Activated B cell treated with CpG ODN at 0.5 μM for 24 hours (primary cell): ENCODE measurements around the gene AMPD1. TPM values are rescaled to one million over a fixed set of nuclear protein-coding genes. Genes with fewer than 3 reads are reported as not detected.

Source experiments
- ATAC-seq: fragments of 200-7000 bp; cut with Tn5 transposase; one replicate; pipeline ENCODE4 v1.10.0; 2021; ENCODE audit warnings: low read depth, mild to moderate bottlenecking, moderate library complexity
- CTCF ChIA-PET: fragments of 350-600 bp; sonication (Branson Sonifier 250); formaldehyde crosslinking; loops from one replicate; lab custom pipeline; 2021; ENCODE audit warnings: antibody characterized with exemption; lab: Charles Lee
- POLR2A ChIA-PET: fragments of 350-600 bp; sonication (Branson Sonifier 250); formaldehyde crosslinking; loops from one replicate; lab custom pipeline; 2021; ENCODE audit warnings: antibody characterized with exemption; lab: Charles Lee
- DNase-seq: peaks from one replicate; pipeline ENCODE4 v3.0.0; 2022
- H3K27ac Mint-ChIP-seq: one replicate; pipeline ENCODE4 v1.8.0; 2020; ENCODE audit warnings: mixed read lengths
- H3K27me3 Mint-ChIP-seq: one replicate; pipeline ENCODE4 v1.8.0; 2021; ENCODE audit warnings: mixed read lengths
- H3K36me3 Mint-ChIP-seq: one replicate; pipeline ENCODE4 v1.8.0; 2021; ENCODE audit warnings: low read depth, mixed read lengths
- H3K4me1 Mint-ChIP-seq: one replicate; pipeline ENCODE4 v1.8.0; 2021; ENCODE audit warnings: mixed read lengths
- H3K4me3 Mint-ChIP-seq: one replicate; pipeline ENCODE4 v1.8.0; 2020; ENCODE audit warnings: mild to moderate bottlenecking, mixed read lengths
- H3K9me3 Mint-ChIP-seq: one replicate; pipeline ENCODE4 v1.8.0; 2020; ENCODE audit warnings: mixed read lengths
- CTCF ChIP-seq: fragments of 200-600 bp; IDR thresholded peaks from one replicate; pipeline ENCODE4 v1.8.0; 2022; ENCODE audit warnings: antibody characterized with exemption, mild to moderate bottlenecking
- intact Hi-C: fragments of 100-400 bp; cut with micrococcal nuclease; formaldehyde crosslinking; loops from one replicate; pipeline ENCODE4 v1.15.1; 2024
- total RNA-seq: library from RNA; stranded (reverse); gene quantifications from 2 replicates; pipeline ENCODE4 v1.2.3, GENCODE V29; 2022

AMPD1 gene
- total RNA-seq, 1 donor from 2014 or later, result not detected

- intact Hi-C loops, result loop anchor here (2.0 kb wide), 1 partner anchor 14 kb away; no protein-coding TSS in a partner anchor
- TF ChIP-seq CTCF, result no peak
- H3K4me3 Mint-ChIP-seq, result no peak overlapping the region
- H3K27me3 Mint-ChIP-seq, result no peaks in the 10 kb centered on the region
- H3K4me1 Mint-ChIP-seq, result peaks cover 19% of the 10 kb centered on the region
- ChIA-PET CTCF (no interaction called here), POLR2A (no interaction called here)
- no peaks in the 10 kb centered on the region for H3K9me3 Mint-ChIP-seq
- no peak for ATAC-seq
- no peak overlapping the region for H3K27ac Mint-ChIP-seq
- no peak for DNase-seq
- H3K36me3 Mint-ChIP-seq, result peaks cover 90% of the 10 kb centered on the region
Observed at GRCh38 chr1:114720492-114720891, 25.1 kb upstream of the AMPD1 start.

DNA sequence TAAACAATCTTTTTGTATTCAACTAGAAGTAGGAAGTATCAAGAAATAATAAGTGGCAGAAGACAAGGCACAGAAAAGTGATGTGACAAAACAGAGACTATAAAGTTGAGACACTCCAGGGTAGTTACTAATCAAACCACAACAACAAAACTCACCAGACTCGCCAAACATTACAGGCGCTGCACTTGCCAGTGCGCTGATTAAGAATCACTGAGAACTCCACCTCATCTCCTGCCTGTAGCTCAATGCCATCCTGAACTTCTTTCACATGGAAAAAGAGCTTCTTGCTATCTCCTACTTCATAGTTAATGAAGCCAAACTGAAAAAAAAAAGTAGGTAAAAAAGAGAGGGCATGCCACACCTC lies 24.1 kb upstream of the AMPD1 start:
- H3K4me1 Mint-ChIP-seq, result peaks cover 21% of the 10 kb centered on the region
- ChIA-PET POLR2A (interaction anchor here (0.6 kb wide), 1 partner anchor 19 kb away, joined by 5 read pairs; no protein-coding TSS in a partner anchor), CTCF (no interaction called here)
- intact Hi-C loops, result loop anchor here (5.0 kb wide), 1 partner anchor 907 kb away; the partner anchor contains the start of gene RSBN1
- ATAC-seq (no peak), DNase-seq (no peak)
- no peaks in the 10 kb centered on the region for H3K27me3 Mint-ChIP-seq
- no peaks in the 10 kb centered on the region for H3K9me3 Mint-ChIP-seq
- TF ChIP-seq CTCF, result no peak
- H3K4me3 Mint-ChIP-seq, result no peak overlapping the region
- H3K36me3 Mint-ChIP-seq, result peaks cover 83% of the 10 kb centered on the region
- no peak overlapping the region for H3K27ac Mint-ChIP-seq

DNA sequence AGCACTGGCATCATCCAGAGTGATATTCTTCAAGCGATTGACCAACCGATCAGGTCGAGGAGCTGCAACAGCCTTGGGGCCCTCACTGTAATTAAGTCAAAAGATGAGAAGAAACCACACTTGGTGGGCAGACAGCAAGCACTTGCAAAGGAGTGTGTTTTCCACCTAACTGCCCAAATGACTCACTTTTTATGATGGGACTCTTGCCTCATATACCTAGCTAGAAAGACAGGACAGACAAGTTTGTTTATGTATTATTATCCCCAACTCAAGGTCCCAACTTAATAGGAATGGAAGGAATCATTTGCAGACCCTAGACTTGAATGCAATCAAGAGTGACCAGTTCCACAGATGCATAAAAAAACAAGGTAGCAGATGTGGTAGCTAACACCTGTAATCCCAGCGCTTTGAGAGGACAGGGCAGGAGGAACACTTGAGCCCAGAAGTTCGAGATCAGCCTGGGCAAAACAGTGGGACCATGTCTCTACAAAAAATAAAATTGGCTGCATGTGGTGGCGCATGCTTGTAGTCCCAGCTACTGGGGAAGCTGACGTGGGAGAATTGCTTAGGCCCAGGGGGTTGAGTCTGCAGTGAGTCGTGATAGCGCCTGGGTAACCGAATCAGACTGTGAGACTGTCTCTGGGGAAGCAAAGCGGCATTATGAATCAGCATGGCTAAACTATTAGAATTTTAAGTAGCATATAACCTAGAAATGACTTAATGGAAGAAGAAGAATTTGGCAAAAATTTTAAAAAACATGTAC lies 23.5 kb upstream of the AMPD1 start:
- TF ChIP-seq CTCF, result no peak
- ChIA-PET POLR2A (interaction anchor here (0.6 kb wide), 1 partner anchor 20 kb away, joined by 5 read pairs; no protein-coding TSS in a partner anchor), CTCF (no interaction called here)
- Mint-ChIP-seq H3K4me1 (peaks cover 26% of the 10 kb centered on the region), H3K9me3 (no peaks in the 10 kb centered on the region), H3K27ac (no peak overlapping the region), H3K27me3 (no peaks in the 10 kb centered on the region), H3K36me3 (peaks cover 84% of the 10 kb centered on the region), H3K4me3 (no peak overlapping the region)
- intact Hi-C loops, result loop anchor here (5.0 kb wide), 1 partner anchor 907 kb away; the partner anchor contains the start of gene RSBN1
- ATAC-seq, result no peak
- DNase-seq, result no peak

- Mint-ChIP-seq H3K27me3 (no peaks in the 10 kb centered on the region), H3K27ac (peak within 1 kb of the TSS; percentile 98), H3K9me3 (no peaks in the 10 kb centered on the region), H3K36me3 (peaks cover 83% of the 10 kb centered on the region), H3K4me1 (peaks cover 28% of the 10 kb centered on the region), H3K4me3 (peak within 1 kb of the TSS; percentile 99)
- peak; percentile 94 for ATAC-seq
- intact Hi-C loops, result loop anchor here (1.0 to 5.0 kb wide), 9 partner anchors 41 to 957 kb away; partner anchors contain the start of genes BCAS2, CSDE1, DENND2C and HIPK1
- ChIA-PET POLR2A (interaction anchor here (1.0 to 2.7 kb wide), 12 partner anchors 10 to 957 kb away, joined by 3 to 30 read pairs (median 4); partner anchors contain the start of genes BCAS2, CSDE1, PHTF1 and RSBN1), CTCF (interaction anchor here (0.9 to 1.6 kb wide), 3 partner anchors 47 to 370 kb away, joined by 3 to 4 read pairs (median 4); partner anchors contain the start of genes BCAS2 and DENND2C)
- DNase-seq, result peak; percentile 97
- TF ChIP-seq CTCF, result no peak
Observed at GRCh38 chr1:114716304-114717170, 21.2 kb upstream of the AMPD1 start, which contains the start of gene NRAS. NRAS (minus strand) TSS chr1:114716771; CDS start chr1:114716160, 611 bp downstream.
